GM12878 (cell line): Measurements from ENCODE around the gene TNFRSF8. TPM values are rescaled to one million over a fixed set of nuclear protein-coding genes. Genes with fewer than 3 reads are reported as not detected.

ENCODE experiments used
- ATF3 ChIP-seq: IDR thresholded peaks from 2 replicates; pipeline ENCODE4 v1.6.1; 2011; ENCODE audit warnings: low read depth, mild to moderate bottlenecking, low read length, moderate library complexity, borderline replicate concordance; ENCODE audit errors: extremely low read depth
- BHLHE40 ChIP-seq, 2 experiments: fragments of 450-650 bp in 1 of 2; IDR thresholded peaks; 2 replicates each; pipeline ENCODE4 v1.6.1; 2011 to 2017; ENCODE audit warnings: low read depth in 2 of 2, borderline replicate concordance in 1 of 2, improper control_type of control experiment in 1 of 2, low read length in 1 of 2, mild to moderate bottlenecking in 1 of 2
- FOXM1 ChIP-seq: IDR thresholded peaks from 2 replicates; pipeline ENCODE4 v1.6.1; 2012; ENCODE audit warnings: low read depth, mild to moderate bottlenecking, inconsistent platforms, low read length, moderate library complexity
- HCFC1 ChIP-seq: fragments of 150-350 bp; IDR thresholded peaks from 2 replicates; pipeline ENCODE4 v1.6.1; 2014; ENCODE audit warnings: low read length
- HDAC2 ChIP-seq: fragments of 200-600 bp; sonication (generic); IDR thresholded peaks from 2 replicates; pipeline ENCODE4 v1.6.1; 2017
- IKZF1 ChIP-seq: fragments of 450-650 bp; conservative IDR thresholded peaks from 2 replicates; pipeline ENCODE4 v1.6.1; 2017; ENCODE audit warnings: antibody characterized with exemption, mild to moderate bottlenecking
- IKZF2 ChIP-seq, 2 experiments: fragments of 450-650 bp; IDR thresholded peaks; 2 replicates each; pipeline ENCODE4 v1.6.1; 2017; ENCODE audit warnings: mild to moderate bottlenecking in 2 of 2, moderate library complexity in 2 of 2
- IRF4 ChIP-seq: IDR thresholded peaks from 2 replicates; pipeline ENCODE4 v1.6.1; 2011; ENCODE audit warnings: low read depth, low read length
- MXI1 ChIP-seq: fragments of 150-350 bp; IDR thresholded peaks from 2 replicates; pipeline ENCODE4 v1.6.1; 2011; ENCODE audit warnings: low read depth, mild to moderate bottlenecking, inconsistent platforms, low read length, improper control_type of control experiment
- NKRF ChIP-seq: fragments of 450-650 bp; conservative IDR thresholded peaks from 2 replicates; pipeline ENCODE4 v1.6.1; 2017; ENCODE audit warnings: mild to moderate bottlenecking, moderate library complexity
- POU2F2 ChIP-seq: IDR thresholded peaks from 3 replicates; pipeline ENCODE4 v1.6.1; 2011; ENCODE audit warnings: low read depth, mild to moderate bottlenecking, low read length, borderline replicate concordance
- PRDM15 ChIP-seq: fragments of 450-650 bp; formaldehyde crosslinking; IDR thresholded peaks from 2 replicates; pipeline ENCODE4 v1.4.0; 2020; ENCODE audit warnings: mild to moderate bottlenecking, moderate library complexity
- RFX5 ChIP-seq: IDR thresholded peaks from 2 replicates; pipeline ENCODE4 v1.6.1; 2011; ENCODE audit warnings: low read depth, low read length, improper control_type of control experiment
- SMARCA5 ChIP-seq: fragments of 450-650 bp; IDR thresholded peaks from 2 replicates; pipeline ENCODE4 v1.6.1; 2017; ENCODE audit warnings: mild to moderate bottlenecking
- ZBTB33 ChIP-seq: fragments of 450-650 bp; IDR thresholded peaks from 2 replicates; pipeline ENCODE4 v1.6.1; 2017; ENCODE audit warnings: mild to moderate bottlenecking
- ZNF687 ChIP-seq: fragments of 450-650 bp; IDR thresholded peaks from 2 replicates; pipeline ENCODE4 v1.6.1; 2017; ENCODE audit warnings: mild to moderate bottlenecking, moderate library complexity
- polyA plus RNA-seq, 11 experiments: library from polyadenylated mRNA; depleted of rRNA in 4 of 11; unstranded in 6 of 11; stranded (reverse) in 5 of 11; fragments of >200 nt; fragmentation: Nextera tagmentation in 4 of 11; fragmentation: Illumina TruSeq in 1 of 11; extraction: Ambion mirVana in 4 of 11; extraction: Trizol in 1 of 11; gene quantifications; 1 replicate in 1 of 11; 2 replicates in 10 of 11; pipeline versions ENCODE4 v1.2.1 to v1.2.3, GENCODE V29; 2011 to 2016; ENCODE audit warnings: inconsistent platforms in 2 of 11, missing spikeins in 2 of 11, low read depth in 1 of 11
- total RNA-seq, 4 experiments: library from RNA; depleted of rRNA in 3 of 4; stranded (reverse); fragments of >200 nt in 3 of 4; fragmentation: Illumina TruSeq in 1 of 4; extraction: Trizol in 1 of 4; gene quantifications; 2 replicates each; pipeline versions ENCODE4 v1.2.1 to v1.2.3, GENCODE V29; 2013 to 2021

The TNFRSF8 gene
- total and polyA plus RNA-seq, 10 of the 15 experiments (the other 5 are each of a cell fraction or from before 2014, with no cell fraction given): 9.8 to 114 (median 58.8) TPM

GRCh38 chr1:12143631-12144155 is 80.6 kb downstream of the TNFRSF8 start (continued):
- TF ChIP-seq PRDM15 (no peak), ATF3 (no peak), IKZF2 (IDR thresholded peaks at IDR 0.05) (peak; percentile 78 to 85), SMARCA5 (no peak), IKZF1 (peak; percentile 89), IRF4 (peak; percentile 24; the same call in 1 of the 2 replicates), BHLHE40 (IDR thresholded peaks at IDR 0.05; ENCODE audit: borderline replicate concordance in 1 of 2, low read depth in 2 of 2, low read length in 1 of 2) (peak; percentile 80 to 81), RFX5 (no peak), NKRF (no peak), POU2F2 (0 out of 3 replicates have a peak, but pooled peaks have one; percentile 66), HDAC2 (no peak), FOXM1 (no peak), ZBTB33 (peak; percentile 43; the same call in 1 of the 2 replicates), MXI1 (peak; percentile 75), HCFC1 (no peak), ZNF687 (peak; percentile 94)
